HG03521 (cell line): Measurements from ENCODE around the gene SLC26A6.

Experiments used
- ATAC-seq: cut with Tn5 transposase; IDR thresholded peaks from one replicate; pipeline ENCODE4 v1.9.1; 2021; ENCODE audit warnings: mild to moderate bottlenecking, moderate library complexity; ENCODE audit not compliant: unreplicated experiment

The SLC26A6 gene

GRCh38 chr3:48662145-48662752 is 27.0 kb upstream of the SLC26A6 start:
- ATAC-seq = no peak

- ATAC-seq = no peak
Measured at GRCh38 chr3:48661501-48662144, 26.4 kb upstream of the SLC26A6 start.

- ATAC-seq = no peak
Measured at GRCh38 chr3:48660800-48661400, 25.6 kb upstream of the SLC26A6 start.

GRCh38 chr3:48656841-48657281 is 21.6 kb upstream of the SLC26A6 start:
- ATAC-seq = no peak

GRCh38 chr3:48656061-48656840 is 21.0 kb upstream of the SLC26A6 start:
- ATAC-seq = peak; percentile 47

GRCh38 chr3:48655606-48656005 is 20.3 kb upstream of the SLC26A6 start:
- no peak for ATAC-seq

GRCh38 chr3:48655063-48655462 is 19.8 kb upstream of the SLC26A6 start:
- ATAC-seq = no peak

- no peak for ATAC-seq
Measured at GRCh38 chr3:48652923-48653715, 17.9 kb upstream of the SLC26A6 start.

- no peak for ATAC-seq
Measured at GRCh38 chr3:48651771-48652170, 16.5 kb upstream of the SLC26A6 start.

GRCh38 chr3:48650723-48651122 is 15.5 kb upstream of the SLC26A6 start:
- ATAC-seq = no peak

- ATAC-seq = no peak
Measured at GRCh38 chr3:48648188-48648850, 13.1 kb upstream of the SLC26A6 start.

- ATAC-seq = no peak
Measured at GRCh38 chr3:48647714-48648113, 12.5 kb upstream of the SLC26A6 start.

GRCh38 chr3:48644898-48645760 is 9.9 kb upstream of the SLC26A6 start:
- no peak for ATAC-seq

- ATAC-seq = no peak
Measured at GRCh38 chr3:48642605-48643004, 7.3 kb upstream of the SLC26A6 start.

- no peak for ATAC-seq
Measured at GRCh38 chr3:48641396-48641795, 6.1 kb upstream of the SLC26A6 start.

GRCh38 chr3:48639944-48640606 is 4.8 kb upstream of the SLC26A6 start:
- no peak for ATAC-seq

GRCh38 chr3:48637305-48637704 is 2.0 kb upstream of the SLC26A6 start:
- ATAC-seq = no peak

- no peak for ATAC-seq
Measured at GRCh38 chr3:48636149-48636655, 941 bp upstream of the SLC26A6 start.
